ENCODE results near the gene BHLHE41.

BHLHE41 gene

GRCh38 chr12:26100666-26101349, 24.0 kb downstream of the BHLHE41 start:
- H3K27me3 Mint-ChIP-seq = peaks cover 20 to 25% of the 10 kb centered on the region in 2 donors
- no peak for ATAC-seq (replicated peaks)
- DNase-seq = no peak

GRCh38 chr12:26097046-26097878, 27.6 kb downstream of the BHLHE41 start:
- Mint-ChIP-seq H3K27me3 (peaks cover 17 to 20% of the 10 kb centered on the region in 2 donors), H3K27ac (no peak overlapping the region), H3K4me3 (no peak overlapping the region), H3K4me1 (ENCODE audit: low read depth in 2 of 2) (no peaks in the 10 kb centered on the region), H3K36me3 (ENCODE audit: insufficient read depth) (no peaks in the 10 kb centered on the region), H3K9me3 (no peaks in the 10 kb centered on the region)
- ATAC-seq (replicated peaks) = peak; percentile 75
- DNase-seq = peak; percentile 33 to 37 (median 34)

More at GRCh38 chr12:26100666-26101349, 24.0 kb downstream of the BHLHE41 start:
- Mint-ChIP-seq H3K27ac (no peak overlapping the region), H3K4me1 (ENCODE audit: low read depth in 2 of 2) (no peaks in the 10 kb centered on the region), H3K36me3 (ENCODE audit: insufficient read depth) (no peaks in the 10 kb centered on the region), H3K9me3 (no peaks in the 10 kb centered on the region), H3K4me3 (no peak overlapping the region)

DNA sequence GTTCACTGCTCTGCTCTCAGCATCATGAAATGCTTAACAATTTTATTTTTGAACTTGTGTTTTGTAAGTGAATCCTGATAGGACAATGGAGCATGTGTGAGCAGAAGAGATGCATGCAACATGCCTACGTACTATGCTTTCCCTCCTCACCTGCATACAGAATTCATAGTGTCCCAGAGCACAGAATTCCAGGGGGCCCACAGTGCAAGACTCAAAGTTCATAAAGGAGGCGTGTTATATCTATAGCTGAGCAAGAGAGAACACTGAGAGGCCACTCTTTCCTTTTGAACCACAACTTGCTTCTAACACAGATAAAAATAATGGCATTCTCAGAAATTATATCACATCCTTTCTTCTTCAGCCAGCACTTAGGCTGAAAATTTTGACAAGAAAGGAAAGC, 28.8 kb downstream of the BHLHE41 start:
- Mint-ChIP-seq H3K4me3 (no peak overlapping the region), H3K27ac (no peak overlapping the region)

DNA sequence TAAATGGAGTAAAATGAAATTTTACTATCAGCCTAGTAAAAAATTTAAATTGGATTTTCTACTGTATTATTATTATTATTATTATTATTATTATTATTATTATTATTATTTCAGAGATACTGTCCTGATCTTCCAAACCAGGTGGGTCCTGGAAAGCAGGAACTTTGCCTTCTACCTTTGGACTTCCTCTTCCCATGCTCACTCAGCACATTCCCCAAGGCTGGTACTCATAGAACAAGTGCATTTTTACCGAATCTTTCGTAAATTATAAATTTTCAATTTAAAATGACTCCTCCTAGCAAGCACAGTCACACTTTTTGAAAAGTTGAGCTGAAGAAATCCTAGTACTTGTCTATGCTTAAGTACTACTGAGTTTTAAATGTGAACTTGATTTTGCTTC, 29.7 kb downstream of the BHLHE41 start:
- Mint-ChIP-seq H3K27me3 (peaks cover 13 to 14% of the 10 kb centered on the region in 2 donors), H3K9me3 (no peaks in the 10 kb centered on the region), H3K4me1 (ENCODE audit: low read depth in 2 of 2) (no peaks in the 10 kb centered on the region), H3K4me3 (no peak overlapping the region), H3K36me3 (ENCODE audit: insufficient read depth) (no peaks in the 10 kb centered on the region), H3K27ac (no peak overlapping the region)
- DNase-seq = no peak
- no peak for ATAC-seq (replicated peaks)

More for the DNA sequence above, 28.8 kb downstream of the BHLHE41 start:
- DNase-seq = no peak
- H3K27me3 Mint-ChIP-seq = peaks cover 13 to 15% of the 10 kb centered on the region in 2 donors
- H3K9me3 Mint-ChIP-seq = no peaks in the 10 kb centered on the region
- no peak for ATAC-seq (replicated peaks)
- no peaks in the 10 kb centered on the region for H3K36me3 Mint-ChIP-seq (ENCODE audit: insufficient read depth)
- no peaks in the 10 kb centered on the region for H3K4me1 Mint-ChIP-seq (ENCODE audit: low read depth in 2 of 2)

- no peaks in the 10 kb centered on the region for H3K9me3 Mint-ChIP-seq
- no peak overlapping the region for H3K4me3 Mint-ChIP-seq
- ATAC-seq (replicated peaks) = no peak
- H3K27me3 Mint-ChIP-seq = peaks cover 0 to 4% of the 10 kb centered on the region in 2 donors
- no peak overlapping the region for H3K27ac Mint-ChIP-seq
- DNase-seq = no peak
- no peaks in the 10 kb centered on the region for H3K36me3 Mint-ChIP-seq (ENCODE audit: insufficient read depth)
- no peaks in the 10 kb centered on the region for H3K4me1 Mint-ChIP-seq (ENCODE audit: low read depth in 2 of 2)
Observed at GRCh38 chr12:26092346-26093105, 32.3 kb downstream of the BHLHE41 start.

- H3K9me3 Mint-ChIP-seq = no peaks in the 10 kb centered on the region
Observed at GRCh38 chr12:26091822-26092221, 33.0 kb downstream of the BHLHE41 start.

DNA sequence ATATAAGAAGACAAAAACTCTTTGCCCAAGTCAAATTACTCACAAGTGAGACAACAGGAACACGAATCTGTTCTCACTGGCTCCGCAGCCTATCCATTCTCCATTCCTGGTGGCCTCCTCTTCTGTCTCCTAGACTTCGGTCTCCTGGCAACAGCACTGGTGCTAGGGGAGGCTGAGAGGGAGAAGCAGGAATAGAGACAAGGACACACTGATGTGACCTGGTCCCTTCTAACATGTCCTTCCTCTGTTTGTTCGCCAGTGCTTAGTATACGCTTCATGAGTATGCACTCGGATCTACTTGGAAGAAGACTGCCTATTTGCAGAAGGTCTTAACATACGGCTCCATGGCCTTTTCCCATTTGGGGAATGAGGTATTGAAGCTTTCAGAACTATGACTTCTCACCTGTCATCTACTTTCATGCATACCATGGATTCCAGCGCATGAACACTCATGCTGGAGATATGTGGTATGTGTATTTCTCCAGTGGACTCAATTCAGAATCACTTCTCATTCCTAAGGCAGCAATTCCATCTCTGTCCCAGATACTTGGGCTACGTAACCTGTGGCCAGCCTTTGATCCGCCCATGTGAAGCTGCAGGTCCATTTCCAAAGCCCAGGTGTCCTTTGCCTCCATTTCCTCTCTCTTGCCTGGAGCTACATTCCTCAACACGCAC, 33.9 kb downstream of the BHLHE41 start:
- Mint-ChIP-seq H3K4me1 (ENCODE audit: low read depth in 2 of 2) (no peaks in the 10 kb centered on the region), H3K27ac (no peak overlapping the region), H3K27me3 (peaks cover 0 to 4% of the 10 kb centered on the region in 2 donors), H3K4me3 (no peak overlapping the region), H3K36me3 (ENCODE audit: insufficient read depth) (no peaks in the 10 kb centered on the region), H3K9me3 (no peaks in the 10 kb centered on the region)
- DNase-seq = no peak
- ATAC-seq (replicated peaks) = no peak

More at GRCh38 chr12:26091822-26092221, 33.0 kb downstream of the BHLHE41 start:
- H3K4me1 Mint-ChIP-seq (ENCODE audit: low read depth in 2 of 2) = no peaks in the 10 kb centered on the region
- peaks cover 0 to 4% of the 10 kb centered on the region in 2 donors for H3K27me3 Mint-ChIP-seq
- H3K27ac Mint-ChIP-seq = no peak overlapping the region
- ATAC-seq (replicated peaks) (no peak), DNase-seq (no peak)
- H3K36me3 Mint-ChIP-seq (ENCODE audit: insufficient read depth) = no peaks in the 10 kb centered on the region
- H3K4me3 Mint-ChIP-seq = no peak overlapping the region

DNA sequence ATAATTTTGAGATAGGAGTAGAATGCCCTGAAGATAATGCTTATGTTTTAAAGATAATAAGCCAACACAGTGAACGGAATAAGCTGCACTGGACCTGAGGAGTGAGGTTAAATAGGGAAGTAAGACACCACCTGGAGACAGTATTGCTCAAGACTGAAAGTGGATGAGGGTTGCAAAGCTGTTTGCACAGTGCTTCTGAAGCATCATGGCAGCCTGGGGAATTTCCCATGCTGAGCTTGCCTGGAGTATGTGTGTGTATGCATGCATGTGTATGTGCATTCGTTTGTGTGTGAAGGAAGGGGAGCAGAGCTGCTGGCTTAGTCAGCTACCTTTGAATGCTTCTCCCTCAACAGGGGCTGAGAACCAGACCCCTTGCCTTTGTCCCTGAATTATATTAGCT, 35.8 kb downstream of the BHLHE41 start:
- H3K4me3 Mint-ChIP-seq = no peak overlapping the region
- no peak overlapping the region for H3K27ac Mint-ChIP-seq
- no peak for DNase-seq
- H3K9me3 Mint-ChIP-seq = no peaks in the 10 kb centered on the region
- no peak for ATAC-seq (replicated peaks)
- peaks cover 0 to 4% of the 10 kb centered on the region in 2 donors for H3K27me3 Mint-ChIP-seq
- no peaks in the 10 kb centered on the region for H3K36me3 Mint-ChIP-seq (ENCODE audit: insufficient read depth)
- no peaks in the 10 kb centered on the region for H3K4me1 Mint-ChIP-seq (ENCODE audit: low read depth in 2 of 2)

DNA sequence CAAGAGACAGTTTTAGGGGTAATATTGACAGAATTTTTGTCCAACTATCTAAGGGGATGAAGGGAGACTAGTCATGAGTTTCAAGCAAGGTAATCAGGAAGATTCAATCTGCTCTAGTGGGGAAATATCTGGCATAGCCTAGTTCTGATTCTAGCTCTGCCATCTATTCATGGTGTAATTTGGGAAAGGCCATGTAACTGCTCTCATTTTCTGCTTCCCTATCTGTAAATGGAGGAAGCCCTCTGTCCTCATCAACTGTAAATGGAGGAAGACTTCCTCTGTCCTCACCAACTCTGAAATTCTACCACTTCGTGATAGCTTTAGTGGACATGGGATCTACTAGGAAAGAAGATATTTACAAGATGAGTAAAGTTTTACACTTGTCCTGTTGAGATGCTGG, 37.9 kb downstream of the BHLHE41 start:
- Mint-ChIP-seq H3K4me3 (no peak overlapping the region), H3K9me3 (no peaks in the 10 kb centered on the region), H3K27ac (no peak overlapping the region), H3K27me3 (peaks cover 0 to 13% of the 10 kb centered on the region in 2 donors), H3K36me3 (ENCODE audit: insufficient read depth) (no peaks in the 10 kb centered on the region), H3K4me1 (ENCODE audit: low read depth in 2 of 2) (no peaks in the 10 kb centered on the region)
- DNase-seq = no peak
- ATAC-seq (replicated peaks) = no peak

GRCh38 chr12:26080911-26081310, 43.9 kb downstream of the BHLHE41 start:
- Mint-ChIP-seq H3K4me3 (no peak overlapping the region), H3K27me3 (peaks cover 0 to 27% of the 10 kb centered on the region in 2 donors), H3K27ac (no peak overlapping the region), H3K36me3 (ENCODE audit: insufficient read depth) (no peaks in the 10 kb centered on the region), H3K4me1 (ENCODE audit: low read depth in 2 of 2) (no peaks in the 10 kb centered on the region), H3K9me3 (no peaks in the 10 kb centered on the region)
- ATAC-seq (replicated peaks) = no peak
- DNase-seq = no peak

DNA sequence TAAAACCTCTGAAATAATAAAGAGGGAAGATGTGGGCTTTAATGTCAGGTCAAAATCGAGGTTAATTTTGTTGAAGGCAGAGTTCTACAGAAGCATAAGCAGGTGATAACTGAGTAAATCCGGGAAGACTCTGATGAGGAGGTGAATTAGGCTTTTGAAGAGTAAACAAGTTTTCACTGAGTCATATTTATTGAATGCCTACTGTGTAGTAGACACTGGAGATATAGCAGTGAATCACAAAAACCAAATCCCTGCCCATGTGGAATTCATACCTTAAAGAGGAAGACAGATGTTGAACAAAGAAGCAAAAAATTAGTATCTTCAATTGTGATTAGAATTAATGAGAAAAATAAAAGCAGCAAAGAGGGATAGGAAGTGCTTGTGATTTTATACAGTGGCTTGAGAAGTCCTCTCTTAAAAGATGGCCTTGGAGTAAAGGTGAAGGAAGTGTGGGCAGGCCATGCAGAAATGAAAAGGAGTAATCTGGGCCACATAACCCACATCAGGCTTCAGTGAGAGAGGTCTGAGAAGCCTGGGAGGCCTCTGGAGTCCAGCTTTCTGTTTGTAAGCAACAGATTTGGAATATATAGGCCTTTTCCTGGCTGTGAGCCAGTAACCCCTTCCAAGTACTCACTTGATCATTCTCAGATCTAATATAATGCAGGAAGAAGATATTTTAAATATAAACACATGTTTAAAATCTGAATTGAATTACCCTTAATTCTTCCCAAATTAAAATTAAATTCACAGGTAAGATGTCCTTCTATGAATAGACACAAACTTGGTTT, 46.7 kb downstream of the BHLHE41 start:
- Mint-ChIP-seq H3K4me3 (no peak overlapping the region), H3K4me1 (ENCODE audit: low read depth in 2 of 2) (no peaks in the 10 kb centered on the region), H3K36me3 (ENCODE audit: insufficient read depth) (no peaks in the 10 kb centered on the region), H3K27me3 (peaks cover 18 to 33% of the 10 kb centered on the region in 2 donors), H3K27ac (no peak overlapping the region), H3K9me3 (no peaks in the 10 kb centered on the region)
- DNase-seq = no peak
- no peak for ATAC-seq (replicated peaks)
